ENCODE data around the gene PGF. TPM values are rescaled to one million over a fixed set of nuclear protein-coding genes. Genes with fewer than 3 reads are reported as not detected.
A peak's percentile ranks its signal among the peaks of the same experiment; 100 is the strongest.

PGF gene
- total and polyA plus RNA-seq, 2 of the 13 experiments (the other 11 are each of a cell fraction or from before 2014, with no cell fraction given), result 10.7 to 27.5 TPM

- TF ChIP-seq THAP8 (CRISPR knock-in tag; IDR thresholded peaks at IDR 0.05; ENCODE audit: borderline replicate concordance), result no peak
- peak; percentile 89; the same call in 1 of the 2 replicates for TF ChIP-seq SRY (CRISPR knock-in tag; IDR thresholded peaks at IDR 0.05)
- peak; percentile 82 for TF ChIP-seq ELF1 (CRISPR knock-in tag; IDR thresholded peaks at IDR 0.05)
- 0 out of 2 replicates have a peak, but pooled peaks have one; percentile 56 for TF ChIP-seq ARID2 (CRISPR knock-in tag; IDR thresholded peaks at IDR 0.05; ENCODE audit: borderline replicate concordance)
- TF ChIP-seq KDM2A (CRISPR knock-in tag; IDR thresholded peaks at IDR 0.05; ENCODE audit: borderline replicate concordance, low read depth), result peak; percentile 89
- TF ChIP-seq CBX5 (CRISPR knock-in tag; IDR thresholded peaks at IDR 0.05; ENCODE audit: borderline replicate concordance), result peak; percentile 6; the same call in 1 of the 2 replicates
- peak; percentile 15; the same call in 1 of the 2 replicates for TF ChIP-seq HOXA5 (CRISPR knock-in tag; IDR thresholded peaks at IDR 0.05)
- TF ChIP-seq HIVEP1 (CRISPR knock-in tag; IDR thresholded peaks at IDR 0.05), result 0 out of 2 replicates have a peak, but pooled peaks have one; percentile 32
- peak; percentile 31; the same call in 1 of the 2 replicates for TF ChIP-seq IRF9 (CRISPR knock-in tag; IDR thresholded peaks at IDR 0.05; ENCODE audit: borderline replicate concordance)
- TF ChIP-seq UBTF (CRISPR knock-in tag; IDR thresholded peaks at IDR 0.05), result peak; percentile 52
- peak; percentile 94 for TF ChIP-seq ZNF687 (CRISPR knock-in tag; IDR thresholded peaks at IDR 0.05)
- no peak for TF ChIP-seq USF2 (IDR thresholded peaks at IDR 0.05; ENCODE audit: low read depth, low read length)
- peak; percentile 59; the same call in 1 of the 2 replicates for TF ChIP-seq USF2 (CRISPR knock-in tag; IDR thresholded peaks at IDR 0.05; ENCODE audit: borderline replicate concordance)
- no peak for TF ChIP-seq NR2F6 (IDR thresholded peaks at IDR 0.05)
- TF ChIP-seq NR2F6 (CRISPR knock-in tag; IDR thresholded peaks at IDR 0.05), result peak; percentile 10; the same call in 1 of the 2 replicates
Measured at GRCh38 chr14:75002392-75003249, 47.2 kb upstream of the PGF start, which contains the start of gene EIF2B2 (continued).
